B cell (primary cell): ENCODE measurements around the gene PAAF1. TPM values are rescaled to one million over a fixed set of nuclear protein-coding genes. Genes with fewer than 3 reads are reported as not detected.
A peak's percentile ranks its signal among the peaks of the same experiment; 100 is the strongest.

Experiments used
- ATAC-seq: fragments of 200-7000 bp; cut with Tn5 transposase; one replicate; pipeline ENCODE4 v1.10.0; 2021; ENCODE audit warnings: low read depth, mild to moderate bottlenecking, moderate number of reproducible peaks, moderate library complexity
- CTCF ChIA-PET: fragments of 350-600 bp; sonication (Branson Sonifier 250); formaldehyde crosslinking; loops from one replicate; lab custom pipeline; 2021; ENCODE audit warnings: antibody characterized with exemption, inconsistent platforms; lab: Charles Lee
- POLR2A ChIA-PET: fragments of 350-600 bp; sonication (Branson Sonifier 250); formaldehyde crosslinking; loops from one replicate; lab custom pipeline; 2021; ENCODE audit warnings: antibody characterized with exemption; lab: Charles Lee
- DNase-seq: peaks from one replicate; pipeline ENCODE4 v3.0.0; 2013
- H2AFZ ChIP-seq: 2 replicates; pipeline ENCODE4 v1.6.1; 2012; ENCODE audit warnings: mild to moderate bottlenecking, low read depth, low read length; ENCODE audit not compliant: insufficient read depth, poor library complexity, severe bottlenecking
- H3K27ac ChIP-seq, 2 donors: 1 replicate in 1 of 2; 2 replicates in 1 of 2; pipeline ENCODE4 v1.5.1; 2012 to 2013; ENCODE audit warnings: low read length in 2 of 2, mild to moderate bottlenecking in 2 of 2, moderate library complexity in 1 of 2
- H3K27me3 ChIP-seq, 4 experiments: fragments of 200-600 bp in 1 of 4; sonication (generic) in 1 of 4; replicated peaks in 1 of 4; 1 replicate in 2 of 4; 2 replicates in 2 of 4; pipeline versions ENCODE4 v1.6.1 to v1.7.0; 2013 to 2016; ENCODE audit warnings: low read length in 3 of 4, mild to moderate bottlenecking in 2 of 4, mixed read lengths in 1 of 4, moderate library complexity in 1 of 4; ENCODE audit not compliant: insufficient read depth in 4 of 4, control insufficient read depth in 3 of 4; ENCODE audit errors: control extremely low read depth in 1 of 4
- H3K36me3 ChIP-seq, 2 experiments: replicated peaks in 1 of 2; 1 replicate in 1 of 2; 2 replicates in 1 of 2; pipeline versions ENCODE4 v1.6.1 to v1.7.1; 2013; ENCODE audit warnings: low read length in 1 of 2; ENCODE audit not compliant: insufficient read depth in 2 of 2, control insufficient read depth in 1 of 2; ENCODE audit errors: control extremely low read depth in 1 of 2, extremely low read depth in 1 of 2
- H3K4me1 ChIP-seq, 2 donors: fragments of 200-600 bp in 1 of 2; sonication (generic) in 1 of 2; 1 replicate in 1 of 2; 2 replicates in 1 of 2; pipeline versions ENCODE4 v1.5.1 to v1.6.1; 2013 to 2017; ENCODE audit warnings: low read length in 2 of 2; ENCODE audit not compliant: control insufficient read depth in 2 of 2, insufficient read depth in 2 of 2
- H3K4me2 ChIP-seq: replicated peaks from 2 replicates; pipeline ENCODE3; 2012; ENCODE audit warnings: mild to moderate bottlenecking, low read depth, low read length; ENCODE audit not compliant: poor library complexity, severe bottlenecking
- H3K4me3 ChIP-seq, 5 experiments: fragments of 200-600 bp in 1 of 5; sonication (generic) in 1 of 5; 1 replicate in 3 of 5; 2 replicates in 2 of 5; pipeline versions ENCODE4 v1.5.1 to v1.7.0; 2011 to 2016; ENCODE audit warnings: low read length in 4 of 5, mild to moderate bottlenecking in 4 of 5, low read depth in 2 of 5, control low read depth in 1 of 5, moderate library complexity in 1 of 5; ENCODE audit not compliant: insufficient read depth in 1 of 5; ENCODE audit errors: control extremely low read depth in 1 of 5, extremely low read depth in 1 of 5
- H3K79me2 ChIP-seq: fragments of 200-600 bp; sonication (generic); one replicate; pipeline ENCODE4 v1.6.0; 2016; ENCODE audit warnings: low read length; ENCODE audit not compliant: control insufficient read depth, insufficient read depth
- H3K9ac ChIP-seq: fragments of 200-600 bp; sonication (generic); 2 replicates; pipeline ENCODE4 v1.6.1; 2017; ENCODE audit warnings: mild to moderate bottlenecking, low read length, moderate library complexity
- H3K9me3 ChIP-seq, 3 donors: one replicate each; pipeline versions ENCODE4 v1.6.1 to v1.7.1; 2013; ENCODE audit warnings: low read length in 2 of 3; ENCODE audit not compliant: control insufficient read depth in 2 of 3, insufficient read depth in 1 of 3; ENCODE audit errors: control extremely low read depth in 1 of 3
- H4K20me1 ChIP-seq: 2 replicates; pipeline ENCODE4 v1.6.0; 2012; ENCODE audit warnings: mild to moderate bottlenecking, low read length; ENCODE audit not compliant: insufficient read depth, control insufficient read depth, poor library complexity, severe bottlenecking
- H3K27ac Mint-ChIP-seq: one replicate; pipeline ENCODE4 v1.8.0; 2021; ENCODE audit warnings: mixed read lengths
- H3K27me3 Mint-ChIP-seq: one replicate; pipeline ENCODE4 v1.8.0; 2021; ENCODE audit warnings: mixed read lengths
- H3K4me1 Mint-ChIP-seq: one replicate; pipeline ENCODE4 v1.8.0; 2021; ENCODE audit warnings: mixed read lengths
- H3K4me3 Mint-ChIP-seq: one replicate; pipeline ENCODE4 v1.8.0; 2021; ENCODE audit warnings: mixed read lengths
- H3K9me3 Mint-ChIP-seq: one replicate; pipeline ENCODE4 v1.8.0; 2022; ENCODE audit warnings: mixed read lengths; ENCODE audit not compliant: insufficient read depth
- CTCF ChIP-seq: fragments of 200-600 bp; IDR thresholded peaks from one replicate; pipeline ENCODE4 v1.8.0; 2022; ENCODE audit warnings: antibody characterized with exemption, mild to moderate bottlenecking
- EZH2 ChIP-seq: IDR thresholded peaks from 2 replicates; pipeline ENCODE4 v1.6.1; 2012; ENCODE audit warnings: borderline replicate concordance, low read depth, mild to moderate bottlenecking, moderate library complexity, low read length; ENCODE audit not compliant: insufficient read depth, poor library complexity, severe bottlenecking
- WGBS: methylation state at CpG from one replicate; pipeline ENCODE4 v1.1.5; 2013; ENCODE audit warnings: missing lambda C conversion rate; ENCODE audit not compliant: insufficient coverage; 5-methylcytosine and 5-hydroxymethylcytosine counted together
- intact Hi-C: fragments of 100-400 bp; cut with micrococcal nuclease; formaldehyde crosslinking; loops from one replicate; pipeline ENCODE4 v1.10.0; 2022
- polyA plus RNA-seq: library from polyadenylated mRNA; depleted of rRNA; stranded (reverse); fragments of >200 nt; gene quantifications from 2 replicates; pipeline ENCODE4 v1.2.3, GENCODE V29; 2012
- total RNA-seq, 2 donors: library from RNA; stranded (reverse); fragments of 120-200 nt in 1 of 2; gene quantifications; 1 replicate in 1 of 2; 2 replicates in 1 of 2; pipeline versions ENCODE4 v1.2.3 to v1.2.4, GENCODE V29; 2013 to 2022

PAAF1 gene
- total and polyA plus RNA-seq, 2 donors (not counting 1 experiment from before 2014, with no cell fraction given) = 11.5 to 19.5 TPM

- DNase-seq (no peak), ATAC-seq (no peak)
- Histone ChIP-seq H3K27ac (no peak overlapping the region), H2AFZ (no peak overlapping the region), H3K4me1 (no peaks in the 10 kb centered on the region), H3K79me2 (no peaks in the 10 kb centered on the region), H3K4me2 (no peak overlapping the region), H3K9ac (no peak overlapping the region), H3K9me3 (no peaks in the 10 kb centered on the region), H3K4me3 (no peak overlapping the region), H3K27me3 (peaks cover 0 to 3% (median 0%) of the 10 kb centered on the region in 4 experiments), H4K20me1 (no peaks in the 10 kb centered on the region), H3K36me3 (no peaks in the 10 kb centered on the region)
- WGBS = no CpG with 5 or more reads among the region's 7 CpGs
- H3K9me3 Mint-ChIP-seq = no peaks in the 10 kb centered on the region
- no peak overlapping the region for H3K4me3 Mint-ChIP-seq
- peaks cover 1% of the 10 kb centered on the region for H3K4me1 Mint-ChIP-seq
- ChIA-PET CTCF (interaction anchor here (0.6 kb wide), 1 partner anchor 105 kb away, joined by 3 read pairs; no protein-coding TSS in a partner anchor), POLR2A (no interaction called here)
- H3K27ac Mint-ChIP-seq = no peak overlapping the region
- no peak for TF ChIP-seq EZH2
- no peak for TF ChIP-seq CTCF
- H3K27me3 Mint-ChIP-seq = peaks cover 9% of the 10 kb centered on the region
- intact Hi-C loops = no loop called here
Observed at GRCh38 chr11:73951797-73952196, 75.0 kb downstream of the PAAF1 start.

- peaks cover 7% of the 10 kb centered on the region for H3K4me1 Mint-ChIP-seq
- POLR2A ChIA-PET = no interaction called here
- H3K4me1 ChIP-seq = peaks cover 0 to 4% of the 10 kb centered on the region in 2 donors
- H3K27ac ChIP-seq = no peak overlapping the region
- no peaks in the 10 kb centered on the region for H3K9me3 ChIP-seq
- ATAC-seq = no peak
- H3K79me2 ChIP-seq = no peaks in the 10 kb centered on the region
- TF ChIP-seq CTCF (no peak), EZH2 (no peak)
- DNase-seq = no peak
- H3K4me3 Mint-ChIP-seq = peak overlapping the region; percentile 67
- no peak overlapping the region for H3K27ac Mint-ChIP-seq
- intact Hi-C loops = no loop called here
- no peak overlapping the region for H3K9ac ChIP-seq
- H3K4me2 ChIP-seq = peak overlapping the region; percentile 52
- H3K36me3 ChIP-seq = no peaks in the 10 kb centered on the region
- H3K27me3 Mint-ChIP-seq = peaks cover 16% of the 10 kb centered on the region
- WGBS = 52% methylated on average over 19 of the region's 29 CpGs
- no peaks in the 10 kb centered on the region for H3K9me3 Mint-ChIP-seq
- peak overlapping the region; percentile 10 for H2AFZ ChIP-seq
- no peaks in the 10 kb centered on the region for H4K20me1 ChIP-seq
- CTCF ChIA-PET = no interaction called here
- no peak overlapping the region for H3K4me3 ChIP-seq
- H3K27me3 ChIP-seq = peaks cover 0 to 15% (median 0%) of the 10 kb centered on the region in 4 experiments
Observed at GRCh38 chr11:73956876-73957653, 80.3 kb downstream of the PAAF1 start.
